Endothelial cell of umbilical vein (primary cell): ENCODE results near the gene PDZD4. TPM values are rescaled to one million over a fixed set of nuclear protein-coding genes. Genes with fewer than 3 reads are reported as not detected.

Source experiments
- BruUV-seq: library from RNA; stranded (reverse); fragments of 400-500 nt; replicated peaks from 2 replicates; lab custom pipeline; 2021; lab: Mats Ljungman, UMichigan
- CTCF ChIA-PET: fragments of 300-600, 350-600 bp; sonication (Branson Sonifier 250); formaldehyde crosslinking; loops from one replicate; lab custom pipeline; 2021; ENCODE audit warnings: antibody characterized with exemption, inconsistent platforms; lab: Charles Lee
- POLR2A ChIA-PET: fragments of 300-600, 350-600 bp; sonication (Branson Sonifier 250); formaldehyde crosslinking; loops from one replicate; lab custom pipeline; 2021; ENCODE audit warnings: antibody characterized with exemption, inconsistent platforms; lab: Charles Lee
- DNase-seq: peaks from one replicate; pipeline ENCODE4 v3.0.0-alpha.2; 2011; ENCODE audit warnings: low read depth, low spot score
- FAIRE-seq: peaks from 2 replicates; lab custom pipeline; 2011; peaks lifted over from hg19 to GRCh38; lab: Jason Lieb, UNC
- H2AFZ ChIP-seq: 2 replicates; pipeline ENCODE4 v1.6.0; 2012; ENCODE audit warnings: low read depth, low read length, control low read depth, inconsistent platforms
- H3K27ac ChIP-seq: 2 replicates; pipeline ENCODE4 v1.5.1; 2011; ENCODE audit warnings: low read depth, mild to moderate bottlenecking, control low read depth, low read length, moderate library complexity; ENCODE audit not compliant: insufficient read depth
- H3K27me3 ChIP-seq, 2 experiments: 2 replicates each; pipeline versions ENCODE4 v1.6.0 to v1.6.1; 2011; ENCODE audit warnings: low read length in 2 of 2, mixed read lengths in 1 of 2; ENCODE audit not compliant: control insufficient read depth in 2 of 2, insufficient read depth in 2 of 2
- H3K36me3 ChIP-seq, 2 experiments: 2 replicates in 1 of 2; 3 replicates in 1 of 2; pipeline ENCODE4 v1.5.1; 2011; ENCODE audit warnings: low read length in 2 of 2, mild to moderate bottlenecking in 1 of 2, moderate library complexity in 1 of 2; ENCODE audit not compliant: control insufficient read depth in 2 of 2, insufficient read depth in 2 of 2; ENCODE audit errors: extremely low read depth in 1 of 2
- H3K4me1 ChIP-seq: 3 replicates; pipeline ENCODE4 v1.5.1; 2011; ENCODE audit warnings: mild to moderate bottlenecking, low read length; ENCODE audit not compliant: control insufficient read depth, insufficient read depth; ENCODE audit errors: extremely low read depth
- H3K4me2 ChIP-seq: 2 replicates; pipeline ENCODE4 v1.6.1; 2011; ENCODE audit warnings: low read length, control low read depth, mixed read lengths; ENCODE audit not compliant: insufficient read depth
- H3K4me3 ChIP-seq, 3 experiments: fragments of 200-600 bp in 1 of 3; sonication (generic), shearing (Covaris generic) in 1 of 3; replicated peaks in 1 of 3; 2 replicates each; pipeline ENCODE4 v1.5.1; 2011 to 2016; ENCODE audit warnings: control low read depth in 3 of 3, low read length in 3 of 3, mild to moderate bottlenecking in 2 of 3, inconsistent platforms in 1 of 3, low read depth in 1 of 3, moderate library complexity in 1 of 3; ENCODE audit not compliant: insufficient read depth in 1 of 3
- H3K79me2 ChIP-seq: 2 replicates; pipeline ENCODE4 v1.6.0; 2012; ENCODE audit warnings: low read length, inconsistent platforms; ENCODE audit not compliant: control insufficient read depth, insufficient read depth
- H3K9ac ChIP-seq: replicated peaks from 2 replicates; pipeline ENCODE3; 2011; ENCODE audit warnings: low read length, control low read depth; ENCODE audit not compliant: insufficient read depth; ENCODE audit errors: extremely low read depth
- H3K9me1 ChIP-seq: replicated peaks from 3 replicates; pipeline ENCODE4 v1.6.0; 2011; ENCODE audit warnings: mild to moderate bottlenecking, low read length; ENCODE audit not compliant: control insufficient read depth, insufficient read depth; ENCODE audit errors: extremely low read depth
- H3K9me3 ChIP-seq: replicated peaks from 2 replicates; pipeline ENCODE4 v1.5.1; 2012; ENCODE audit warnings: low read length, inconsistent platforms; ENCODE audit not compliant: control insufficient read depth, insufficient read depth
- H4K20me1 ChIP-seq: replicated peaks from 2 replicates; pipeline ENCODE3; 2011; ENCODE audit warnings: mild to moderate bottlenecking, low read length; ENCODE audit not compliant: control insufficient read depth, insufficient read depth; ENCODE audit errors: extremely low read depth
- CTCF ChIP-seq, 2 donors: IDR thresholded peaks; 1 replicate in 1 of 2; 2 replicates in 1 of 2; pipeline ENCODE4 v1.5.1; 2011; ENCODE audit warnings: low read length in 2 of 2, mild to moderate bottlenecking in 2 of 2, moderate library complexity in 2 of 2, control low read depth in 1 of 2, inconsistent platforms in 1 of 2, low read depth in 1 of 2; ENCODE audit not compliant: insufficient read depth in 1 of 2; ENCODE audit errors: extremely low read depth in 1 of 2
- EZH2 ChIP-seq: IDR thresholded peaks from 2 replicates; pipeline ENCODE4 v1.6.1; 2012; ENCODE audit warnings: borderline replicate concordance, low read depth, mild to moderate bottlenecking, moderate library complexity, low read length, inconsistent platforms; ENCODE audit not compliant: severe bottlenecking
- FOS ChIP-seq: IDR thresholded peaks from 2 replicates; pipeline ENCODE4 v1.6.1; 2011; ENCODE audit warnings: mild to moderate bottlenecking, low read length, moderate library complexity, borderline replicate concordance; ENCODE audit not compliant: insufficient read depth
- GATA2 ChIP-seq: IDR thresholded peaks from 2 replicates; pipeline ENCODE4 v1.7.0; 2011; ENCODE audit warnings: low read depth, mild to moderate bottlenecking, moderate library complexity, mixed read lengths, low read length; ENCODE audit not compliant: insufficient read length, insufficient read depth
- JUN ChIP-seq: IDR thresholded peaks from 2 replicates; pipeline ENCODE4 v1.6.1; 2011; ENCODE audit warnings: borderline replicate concordance, low read depth; ENCODE audit not compliant: insufficient read length, insufficient read depth
- MAX ChIP-seq: IDR thresholded peaks from 2 replicates; pipeline ENCODE4 v1.6.1; 2011; ENCODE audit not compliant: insufficient read depth, insufficient read length
- MYC ChIP-seq: IDR thresholded peaks from one replicate; pipeline ENCODE4 v1.6.1; 2011; ENCODE audit warnings: mild to moderate bottlenecking, low read depth, low read length
- POLR2A ChIP-seq: IDR thresholded peaks from 2 replicates; pipeline ENCODE4 v1.6.1; 2012; ENCODE audit warnings: low read depth, mild to moderate bottlenecking, control low read depth, low read length
- POLR2AphosphoS5 ChIP-seq: IDR thresholded peaks from 2 replicates; pipeline ENCODE4 v1.6.1; 2012; ENCODE audit warnings: low read depth, mild to moderate bottlenecking, control low read depth, low read length, moderate library complexity; ENCODE audit not compliant: insufficient read depth
- dilution Hi-C: fragments of 300-500 bp; cut with MboI; formaldehyde crosslinking; loops from one replicate; pipeline ENCODE4 v1.15.0; 2019; ENCODE audit warnings: low sequenced_read_pairs; ENCODE audit not compliant: extremely low pct_ligation_motif_present
- intact Hi-C: fragments of 100-400 bp; cut with micrococcal nuclease; formaldehyde crosslinking; loops from one replicate; pipeline ENCODE4 v1.10.0; 2022
- polyA plus RNA-seq, 4 experiments: library from polyadenylated mRNA; depleted of rRNA in 3 of 4; stranded (reverse) in 3 of 4; unstranded in 1 of 4; fragments of >200 nt; gene quantifications; 2 replicates each; pipeline versions ENCODE4 v1.2.1 to v1.2.3, GENCODE V29; 2011 to 2012; ENCODE audit warnings: missing spikeins in 1 of 4
- total RNA-seq: library from RNA; stranded (reverse); gene quantifications from 2 replicates; pipeline ENCODE4 v1.2.3, GENCODE V29; 2021

The PDZD4 gene
- total and polyA plus RNA-seq, 2 donors (not counting 3 experiments of a cell fraction or from before 2014, with no cell fraction given): 0.07 to 0.09 TPM

GRCh38 chrX:153865321-153865580 is 34.9 kb upstream of the PDZD4 start:
- no peak for DNase-seq
- H4K20me1 ChIP-seq: no peaks in the 10 kb centered on the region
- no peaks in the 10 kb centered on the region for H3K4me1 ChIP-seq
- no peak overlapping the region for H3K9ac ChIP-seq
- TF ChIP-seq MYC (no peak), CTCF (IDR thresholded peaks at IDR 0.05; ENCODE audit: extremely low read depth in 1 of 2, insufficient read depth in 1 of 2, low read depth in 1 of 2, low read length in 2 of 2) (no peak), JUN (no peak), GATA2 (no peak), POLR2AphosphoS5 (no peak), MAX (no peak), EZH2 (no peak), FOS (no peak), POLR2A (no peak)
- POLR2A ChIA-PET: no interaction called here
- CTCF ChIA-PET: no interaction called here
- no peak for FAIRE-seq
- no peak overlapping the region for H3K4me3 ChIP-seq
- H3K27me3 ChIP-seq: no peaks in the 10 kb centered on the region
- H3K36me3 ChIP-seq: no peaks in the 10 kb centered on the region
- no peaks in the 10 kb centered on the region for H3K79me2 ChIP-seq
- BruUV-seq: no TSS peak
- dilution Hi-C loops: no loop called here
- H3K9me3 ChIP-seq: no peaks in the 10 kb centered on the region
- H3K9me1 ChIP-seq: no peaks in the 10 kb centered on the region
- no peak overlapping the region for H3K4me2 ChIP-seq
- no peak overlapping the region for H3K27ac ChIP-seq
- no peak overlapping the region for H2AFZ ChIP-seq
- intact Hi-C loops: no loop called here
